K562 (cell line): ENCODE results near the gene DAAM1. TPM values are rescaled to one million over a fixed set of nuclear protein-coding genes. Genes with fewer than 3 reads are reported as not detected.

Source experiments
- ARID3B ChIP-seq: fragments of 250-450 bp; sonication (Bioruptor Pico); IDR thresholded peaks from 2 replicates; pipeline ENCODE4 v1.4.0; 2020; ENCODE audit warnings: borderline replicate concordance
- BCOR ChIP-seq: fragments of 450-650 bp; IDR thresholded peaks from 2 replicates; pipeline ENCODE4 v1.6.1; 2016
- EHMT2 ChIP-seq: fragments of 450-650 bp; IDR thresholded peaks from 2 replicates; pipeline ENCODE4 v1.6.1; 2018; ENCODE audit warnings: antibody characterized with exemption
- GTF3C2 ChIP-seq: IDR thresholded peaks from 3 replicates; pipeline ENCODE4 v1.6.1; 2011; ENCODE audit warnings: borderline replicate concordance, mild to moderate bottlenecking, moderate library complexity; ENCODE audit not compliant: insufficient read length; ENCODE audit errors: extremely low read depth
- HNRNPL ChIP-seq: fragments of 200-400 bp; formaldehyde crosslinking; IDR thresholded peaks from 2 replicates; pipeline ENCODE4 v1.6.1; 2017; ENCODE audit warnings: low read depth, mild to moderate bottlenecking, low read length
- RBM39 ChIP-seq: fragments of 200-400 bp; formaldehyde crosslinking; optimal IDR thresholded peaks from 2 replicates; pipeline ENCODE3; 2018; ENCODE audit warnings: low read depth, low read length
- RUNX1 ChIP-seq: sonication (generic); IDR thresholded peaks from 2 replicates; pipeline ENCODE4 v1.6.1; 2016; ENCODE audit warnings: antibody characterized with exemption, low read depth
- TEAD2 ChIP-seq: fragments of 450-650 bp; IDR thresholded peaks from 2 replicates; pipeline ENCODE4 v1.6.1; 2016; ENCODE audit warnings: missing genetic modification characterization, control low read depth, missing compliant biosample characterization
- THRAP3 ChIP-seq: fragments of 450-650 bp; IDR thresholded peaks from 2 replicates; pipeline ENCODE4 v1.6.1; 2016; ENCODE audit warnings: mild to moderate bottlenecking, inconsistent platforms, borderline replicate concordance
- ZNF282 ChIP-seq: sonication (generic); formaldehyde crosslinking; IDR thresholded peaks from 2 replicates; pipeline ENCODE4 v1.8.1; 2023; ENCODE audit warnings: missing genetic modification reagents
- polyA plus RNA-seq, 8 experiments: library from polyadenylated mRNA; depleted of rRNA in 4 of 8; stranded (reverse) in 5 of 8; unstranded in 3 of 8; fragments of >200 nt; fragmentation: Nextera tagmentation in 2 of 8; fragmentation: Illumina TruSeq in 1 of 8; extraction: Ambion mirVana in 2 of 8; extraction: Trizol in 1 of 8; gene quantifications; 2 replicates each; pipeline versions ENCODE4 v1.2.1 to v1.2.3, GENCODE V29; 2011 to 2014; ENCODE audit warnings: inconsistent platforms in 1 of 8, missing spikeins in 1 of 8
- total RNA-seq, 7 experiments: library from RNA; depleted of rRNA in 6 of 7; stranded (reverse); fragments of >200 nt in 6 of 7; fragmentation: Illumina TruSeq in 2 of 7; extraction: Trizol in 2 of 7; gene quantifications; 2 replicates each; pipeline versions ENCODE4 v1.2.1 to v1.2.3, GENCODE V29; 2011 to 2021; ENCODE audit warnings: low replicate concordance in 1 of 7
- TF ChIP-seq, protein P1 (sequence below): fragments of 250-450 bp; sonication (Bioruptor Pico); IDR thresholded peaks from 2 replicates; pipeline ENCODE4 v1.4.0; 2020; ENCODE audit warnings: mild to moderate bottlenecking, moderate library complexity, borderline replicate concordance
- TF ChIP-seq, protein P2 (sequence below): fragments of 250-450 bp; sonication (Bioruptor Pico); IDR thresholded peaks from 2 replicates; pipeline ENCODE4 v1.5.0; 2020; ENCODE audit warnings: mild to moderate bottlenecking, borderline replicate concordance

Gene DAAM1
- total and polyA plus RNA-seq, 9 of the 15 experiments (the other 6 are each of a cell fraction or from before 2014, with no cell fraction given) = 3.6 to 11.6 (median 6.7) TPM

- TF ChIP-seq GTF3C2 = no peak
- no peak for TF ChIP-seq RUNX1
- TF ChIP-seq TEAD2 (tag) = no peak
- TF ChIP-seq BCOR = no peak
- TF ChIP-seq, protein P1, sequence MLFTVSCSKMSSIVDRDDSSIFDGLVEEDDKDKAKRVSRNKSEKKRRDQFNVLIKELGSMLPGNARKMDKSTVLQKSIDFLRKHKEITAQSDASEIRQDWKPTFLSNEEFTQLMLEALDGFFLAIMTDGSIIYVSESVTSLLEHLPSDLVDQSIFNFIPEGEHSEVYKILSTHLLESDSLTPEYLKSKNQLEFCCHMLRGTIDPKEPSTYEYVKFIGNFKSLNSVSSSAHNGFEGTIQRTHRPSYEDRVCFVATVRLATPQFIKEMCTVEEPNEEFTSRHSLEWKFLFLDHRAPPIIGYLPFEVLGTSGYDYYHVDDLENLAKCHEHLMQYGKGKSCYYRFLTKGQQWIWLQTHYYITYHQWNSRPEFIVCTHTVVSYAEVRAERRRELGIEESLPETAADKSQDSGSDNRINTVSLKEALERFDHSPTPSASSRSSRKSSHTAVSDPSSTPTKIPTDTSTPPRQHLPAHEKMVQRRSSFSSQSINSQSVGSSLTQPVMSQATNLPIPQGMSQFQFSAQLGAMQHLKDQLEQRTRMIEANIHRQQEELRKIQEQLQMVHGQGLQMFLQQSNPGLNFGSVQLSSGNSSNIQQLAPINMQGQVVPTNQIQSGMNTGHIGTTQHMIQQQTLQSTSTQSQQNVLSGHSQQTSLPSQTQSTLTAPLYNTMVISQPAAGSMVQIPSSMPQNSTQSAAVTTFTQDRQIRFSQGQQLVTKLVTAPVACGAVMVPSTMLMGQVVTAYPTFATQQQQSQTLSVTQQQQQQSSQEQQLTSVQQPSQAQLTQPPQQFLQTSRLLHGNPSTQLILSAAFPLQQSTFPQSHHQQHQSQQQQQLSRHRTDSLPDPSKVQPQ (CRISPR knock-in tag) = no peak
- TF ChIP-seq RBM39 = no peak
- no peak for TF ChIP-seq ARID3B (CRISPR knock-in tag)
- TF ChIP-seq EHMT2 = no peak
- no peak for TF ChIP-seq ZNF282 (CRISPR knock-in tag)
- TF ChIP-seq HNRNPL = no peak
- TF ChIP-seq, protein P2, sequence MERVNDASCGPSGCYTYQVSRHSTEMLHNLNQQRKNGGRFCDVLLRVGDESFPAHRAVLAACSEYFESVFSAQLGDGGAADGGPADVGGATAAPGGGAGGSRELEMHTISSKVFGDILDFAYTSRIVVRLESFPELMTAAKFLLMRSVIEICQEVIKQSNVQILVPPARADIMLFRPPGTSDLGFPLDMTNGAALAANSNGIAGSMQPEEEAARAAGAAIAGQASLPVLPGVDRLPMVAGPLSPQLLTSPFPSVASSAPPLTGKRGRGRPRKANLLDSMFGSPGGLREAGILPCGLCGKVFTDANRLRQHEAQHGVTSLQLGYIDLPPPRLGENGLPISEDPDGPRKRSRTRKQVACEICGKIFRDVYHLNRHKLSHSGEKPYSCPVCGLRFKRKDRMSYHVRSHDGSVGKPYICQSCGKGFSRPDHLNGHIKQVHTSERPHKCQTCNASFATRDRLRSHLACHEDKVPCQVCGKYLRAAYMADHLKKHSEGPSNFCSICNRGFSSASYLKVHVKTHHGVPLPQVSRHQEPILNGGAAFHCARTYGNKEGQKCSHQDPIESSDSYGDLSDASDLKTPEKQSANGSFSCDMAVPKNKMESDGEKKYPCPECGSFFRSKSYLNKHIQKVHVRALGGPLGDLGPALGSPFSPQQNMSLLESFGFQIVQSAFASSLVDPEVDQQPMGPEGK (CRISPR knock-in tag) = no peak
- TF ChIP-seq THRAP3 = no peak
These were observed 120.9 kb downstream of the DAAM1 start (continued) for GRCh38 chr14:59309291-59309900.
